ENCODE data around the gene HDAC4.

HDAC4 gene

DNA sequence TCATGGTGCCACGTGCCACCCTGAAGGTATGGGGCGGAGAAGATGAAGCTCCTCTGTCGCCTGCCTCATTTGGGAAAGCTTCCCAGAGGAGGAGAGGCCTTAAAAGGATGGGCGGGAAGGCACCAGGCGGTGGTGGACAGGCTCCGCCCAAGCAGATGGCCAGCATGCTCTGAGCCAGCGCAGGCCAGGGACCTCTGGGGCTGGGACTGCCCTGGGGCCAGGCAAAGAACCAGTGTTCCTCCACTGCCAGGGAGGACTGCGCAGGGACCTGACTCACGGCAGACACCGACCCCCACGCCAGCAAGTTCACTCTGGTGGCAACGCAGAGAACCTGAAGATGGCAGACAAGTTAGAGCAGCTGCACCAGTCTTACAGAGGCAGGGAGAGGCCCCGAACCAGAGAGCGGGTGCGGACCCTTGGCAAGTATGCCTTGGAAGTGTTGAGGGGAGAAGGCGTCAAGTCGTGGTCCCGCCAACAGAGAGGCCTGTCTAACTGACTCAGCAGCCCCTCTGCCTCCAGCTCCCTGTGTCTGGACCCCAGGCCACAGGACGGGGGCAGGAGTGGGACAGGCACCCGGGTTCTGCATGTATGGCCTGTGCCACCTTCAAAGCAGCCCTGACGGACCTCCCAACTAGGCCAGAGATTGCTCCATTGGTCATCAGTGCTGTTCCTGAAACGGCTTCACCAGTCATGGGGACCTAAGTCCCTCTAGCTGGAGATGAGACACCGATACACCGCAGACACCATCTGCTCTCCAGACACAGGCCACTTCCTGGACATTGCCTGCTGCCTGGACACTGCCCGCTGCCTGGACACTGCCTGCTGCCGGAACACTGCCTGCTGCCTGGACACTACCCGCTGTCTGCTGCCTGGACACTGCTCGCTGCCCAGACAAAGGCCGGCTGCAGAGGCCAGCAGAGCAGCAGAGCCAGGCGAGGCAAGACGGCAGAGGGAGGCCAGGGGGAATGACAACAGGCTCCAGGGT, 124.7 kb downstream of the HDAC4 start:
- no peak for DNase-seq

DNA sequence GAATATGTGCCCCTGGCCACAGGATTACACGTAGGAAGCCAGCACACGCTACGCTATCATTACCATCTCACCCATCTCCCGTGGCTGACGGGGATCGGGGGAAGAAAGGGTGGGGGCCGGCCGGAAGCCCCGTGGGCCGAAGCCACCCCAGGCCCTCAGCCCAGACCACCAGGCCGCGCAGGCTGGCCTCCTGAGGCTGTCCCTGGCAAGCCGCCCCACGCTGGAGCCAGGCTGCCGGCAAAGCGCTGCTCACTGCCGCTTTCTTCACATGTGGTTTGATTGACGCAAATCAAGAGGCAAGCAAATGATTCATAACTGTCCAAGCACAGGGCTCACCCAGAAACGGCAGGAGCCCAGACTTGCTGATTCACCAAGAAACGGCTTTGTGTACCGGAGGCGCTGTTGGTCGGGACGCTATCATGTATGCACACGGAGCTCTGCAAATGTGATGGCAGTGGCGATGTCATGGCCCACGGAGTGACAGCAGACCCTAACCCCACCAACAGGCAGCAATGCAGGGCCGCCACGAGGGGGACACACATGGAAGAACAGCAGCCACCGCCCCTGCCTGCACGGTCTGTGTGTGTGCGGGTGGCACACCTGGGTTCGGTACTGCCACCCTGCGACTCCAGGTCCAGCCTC, 125.7 kb downstream of the HDAC4 start:
- no peak for DNase-seq

DNA sequence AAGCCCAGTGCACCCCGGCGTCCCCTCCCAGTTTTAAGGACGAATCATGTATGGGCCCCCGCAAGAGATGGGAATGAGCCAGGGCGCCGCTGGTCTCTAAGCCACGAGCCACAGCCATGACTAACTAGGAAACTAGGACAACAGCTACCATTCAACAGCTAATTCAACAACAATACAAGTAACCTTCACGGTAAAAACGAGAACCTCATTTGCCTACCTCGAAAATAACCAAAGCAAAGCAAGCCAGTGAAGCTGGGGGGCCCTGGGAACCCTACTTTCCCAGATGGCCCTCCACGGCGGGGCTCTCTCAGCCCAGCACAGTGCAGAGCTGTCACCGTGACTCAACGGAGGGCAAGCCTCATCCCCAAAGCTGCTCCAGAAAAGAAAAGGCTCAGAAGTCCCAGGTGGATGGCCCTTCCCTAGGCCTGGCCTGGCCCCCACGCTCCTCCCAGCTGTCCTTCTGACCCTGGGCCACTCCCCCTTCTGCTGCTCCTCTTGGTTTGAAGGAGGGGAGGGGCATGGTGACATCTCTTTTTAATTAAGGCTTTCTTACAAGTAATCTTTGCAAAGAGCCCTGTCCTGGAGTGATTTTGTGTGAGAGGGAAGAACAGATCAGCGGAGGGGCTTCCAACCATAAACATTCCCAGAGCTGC, 126.3 kb downstream of the HDAC4 start:
- no peak for DNase-seq

DNA sequence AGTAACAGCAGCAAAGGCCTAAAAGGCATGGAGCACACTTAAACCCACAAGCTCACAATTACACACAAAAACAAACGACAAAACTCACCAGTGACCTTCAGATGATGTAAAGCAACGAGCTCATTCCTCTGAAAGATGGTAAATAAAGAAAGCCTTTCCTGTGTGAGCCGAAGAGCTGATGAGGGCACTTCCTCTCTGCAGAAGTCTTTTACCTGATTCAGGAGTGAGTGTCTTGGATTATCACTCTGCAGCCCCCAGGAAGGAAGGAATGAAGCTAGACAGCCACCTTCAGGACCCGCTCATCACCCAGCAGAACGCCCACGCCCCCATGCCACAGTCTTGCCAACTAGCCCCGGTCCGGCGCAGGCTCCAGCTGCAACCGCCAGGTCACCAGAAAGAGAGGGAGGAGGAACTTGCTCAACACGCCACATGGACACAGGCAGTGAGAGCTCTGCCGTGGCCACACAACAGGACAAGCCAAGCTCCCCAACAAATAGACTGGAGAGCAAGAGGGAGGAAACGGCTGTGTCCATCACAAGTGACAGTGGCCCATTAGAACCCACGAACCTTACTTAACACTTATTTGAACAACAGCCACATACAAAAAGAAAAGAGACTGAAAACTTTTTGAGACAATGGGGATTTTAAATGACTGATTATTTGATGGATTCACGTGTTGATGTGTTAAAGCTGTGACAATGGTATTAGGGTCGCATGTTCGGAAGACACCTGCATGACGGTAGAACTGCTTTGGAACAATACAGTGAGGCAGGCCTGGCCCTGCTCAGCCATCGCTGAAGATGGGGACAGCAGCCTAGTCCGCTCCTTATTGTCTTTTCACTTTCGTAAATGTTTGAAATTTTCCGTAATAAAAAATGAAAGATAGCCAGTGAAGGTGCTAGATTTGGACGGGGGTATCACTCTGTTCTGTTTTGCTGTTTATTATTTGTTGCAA, 127.3 kb downstream of the HDAC4 start:
- no peak for DNase-seq

DNA sequence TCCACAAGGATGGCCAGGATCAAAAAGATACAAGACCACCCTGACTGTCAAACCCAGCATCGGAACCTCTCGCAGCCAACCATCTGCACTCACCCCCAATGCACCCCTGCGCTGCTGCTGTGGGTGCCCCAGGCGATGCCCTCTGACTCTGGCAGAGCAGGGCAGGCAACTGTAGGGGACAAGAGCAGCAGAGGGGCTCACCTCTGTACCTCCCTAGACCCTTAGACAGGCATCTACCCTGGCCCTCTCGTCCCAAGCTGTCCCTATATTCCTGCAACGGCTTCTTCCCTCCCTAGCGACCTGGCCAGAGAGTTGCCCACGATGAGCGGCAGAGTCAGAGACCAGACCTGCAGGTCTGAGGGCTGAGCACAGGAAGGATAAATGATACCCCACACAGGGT, 128.2 kb downstream of the HDAC4 start:
- DNase-seq, result no peak

DNA sequence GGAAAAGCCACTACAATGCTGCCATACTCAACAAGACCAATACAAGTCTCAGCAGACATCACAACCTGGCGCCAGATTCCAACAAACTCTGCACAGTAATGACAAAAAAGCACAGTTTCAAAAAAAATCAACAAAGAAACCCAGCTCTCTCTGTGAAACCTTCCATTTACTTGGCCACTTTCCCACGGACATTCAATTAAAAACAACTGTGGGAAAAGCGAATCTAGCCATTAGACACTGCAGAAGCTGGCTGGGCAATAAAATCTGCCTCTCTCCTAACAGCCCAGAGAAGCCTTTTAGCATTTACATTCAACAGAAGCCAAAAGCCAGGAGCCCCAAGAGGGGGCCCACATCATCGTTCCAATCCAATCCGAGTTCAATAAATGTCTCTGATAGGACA, 128.9 kb downstream of the HDAC4 start:
- DNase-seq, result no peak

DNA sequence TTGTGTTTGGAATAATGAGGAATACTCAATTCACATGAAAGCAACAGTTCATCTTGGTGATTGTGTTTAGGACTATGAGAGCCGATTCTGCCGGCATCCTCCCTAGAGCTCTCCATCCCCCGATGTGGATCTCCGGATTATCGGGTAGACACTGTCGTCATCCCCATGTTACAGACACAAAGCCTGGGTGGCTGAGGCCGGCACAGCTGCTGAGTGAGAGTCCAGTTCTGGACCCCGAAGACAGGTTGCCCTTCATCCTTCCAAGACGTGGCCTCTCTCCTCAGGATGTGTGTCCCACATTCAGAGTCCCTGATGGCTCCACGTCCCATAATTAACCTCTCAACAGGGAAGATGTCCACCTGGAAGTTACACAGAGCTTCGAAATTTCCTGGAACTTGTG, 129.3 kb downstream of the HDAC4 start:
- DNase-seq, result no peak

DNA sequence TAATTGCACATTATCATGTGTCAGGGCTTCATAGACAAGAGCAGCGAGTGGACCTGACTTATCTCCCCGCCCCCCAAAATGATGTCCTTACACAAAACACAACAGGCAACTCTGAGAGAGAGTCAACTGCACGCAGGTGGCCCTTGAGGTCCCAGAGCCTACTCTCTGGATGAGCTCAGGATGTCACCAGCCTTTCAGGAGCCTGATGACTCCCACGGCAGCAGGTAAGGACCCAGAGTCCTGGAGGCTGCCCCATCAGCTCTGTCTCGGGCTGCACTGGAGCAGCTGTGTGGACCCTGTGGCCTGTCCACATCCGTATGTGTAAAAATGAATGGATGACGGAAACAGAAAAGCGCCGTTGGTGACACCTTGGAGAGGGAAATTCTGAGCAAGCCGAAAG, 130.9 kb downstream of the HDAC4 start:
- DNase-seq, result no peak

DNA sequence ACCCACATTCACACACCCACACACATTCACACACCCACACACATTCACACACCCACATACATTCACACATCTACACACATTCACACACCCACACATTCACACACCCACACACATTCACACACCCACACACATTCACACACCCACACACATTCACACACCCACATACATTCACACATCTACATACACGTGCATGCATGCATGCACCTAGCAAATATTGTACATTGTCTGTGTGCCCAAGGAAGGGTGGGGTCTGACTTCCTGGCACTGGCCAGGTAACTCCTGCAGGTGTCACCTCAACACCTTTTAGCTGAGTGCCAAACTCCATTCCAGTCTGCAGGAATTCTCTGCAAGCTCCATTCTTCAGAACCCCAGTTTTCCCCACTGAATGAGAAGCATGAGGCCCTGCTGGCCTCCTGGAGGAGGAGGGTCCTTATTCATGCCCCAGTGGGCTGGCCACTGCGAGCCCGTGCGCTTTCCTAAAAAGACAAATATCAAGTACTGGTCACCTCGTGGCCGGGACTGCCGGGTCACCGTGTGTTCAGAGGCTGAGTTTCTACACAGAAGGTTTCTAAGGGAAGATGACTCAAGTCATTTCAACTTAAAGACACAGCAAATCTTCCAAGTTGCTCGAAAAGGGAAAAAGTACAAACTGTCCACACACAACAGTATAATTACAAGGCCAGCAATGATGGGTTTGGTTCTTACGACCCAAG, 131.5 kb downstream of the HDAC4 start:
- DNase-seq, result no peak

DNA sequence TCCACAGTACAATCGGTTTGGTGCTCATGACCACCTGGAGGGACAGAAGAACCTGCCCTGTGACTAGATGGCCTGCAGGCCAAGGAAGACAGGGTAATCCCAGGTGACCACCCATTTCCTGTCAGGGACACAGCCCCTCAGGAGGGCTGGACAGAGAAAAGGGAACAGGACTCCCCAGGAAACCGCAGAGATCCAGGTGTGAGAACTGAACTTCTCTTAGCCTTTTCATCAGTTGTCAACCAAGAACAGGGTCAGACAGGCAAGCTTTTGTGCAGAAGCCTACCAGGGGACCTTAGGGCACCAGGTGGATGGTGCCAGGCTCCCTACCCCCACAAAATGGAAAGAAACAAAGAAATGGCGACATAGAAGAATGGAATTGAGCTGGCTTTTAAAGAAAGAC, 132.3 kb downstream of the HDAC4 start:
- DNase-seq, result no peak

DNA sequence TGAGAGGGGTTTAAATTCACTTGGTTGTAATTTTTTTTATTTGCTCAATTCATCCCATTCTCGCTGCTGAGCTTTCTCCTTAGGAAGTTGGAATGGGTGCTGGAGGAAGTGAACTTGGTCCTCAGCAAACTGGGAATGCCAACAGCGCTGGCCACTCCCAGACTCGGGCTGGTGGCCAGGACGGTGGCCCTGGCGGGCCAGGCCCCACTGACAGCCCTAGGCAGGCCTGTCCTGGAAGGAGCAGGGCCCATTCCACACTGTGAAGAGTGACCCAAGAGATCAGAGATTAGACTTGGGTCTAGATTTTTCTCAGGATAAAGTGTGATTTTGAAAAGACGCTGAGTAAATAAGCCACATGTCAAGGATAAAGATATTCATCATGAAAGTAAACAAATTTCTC, 132.7 kb downstream of the HDAC4 start:
- no peak for DNase-seq

DNA sequence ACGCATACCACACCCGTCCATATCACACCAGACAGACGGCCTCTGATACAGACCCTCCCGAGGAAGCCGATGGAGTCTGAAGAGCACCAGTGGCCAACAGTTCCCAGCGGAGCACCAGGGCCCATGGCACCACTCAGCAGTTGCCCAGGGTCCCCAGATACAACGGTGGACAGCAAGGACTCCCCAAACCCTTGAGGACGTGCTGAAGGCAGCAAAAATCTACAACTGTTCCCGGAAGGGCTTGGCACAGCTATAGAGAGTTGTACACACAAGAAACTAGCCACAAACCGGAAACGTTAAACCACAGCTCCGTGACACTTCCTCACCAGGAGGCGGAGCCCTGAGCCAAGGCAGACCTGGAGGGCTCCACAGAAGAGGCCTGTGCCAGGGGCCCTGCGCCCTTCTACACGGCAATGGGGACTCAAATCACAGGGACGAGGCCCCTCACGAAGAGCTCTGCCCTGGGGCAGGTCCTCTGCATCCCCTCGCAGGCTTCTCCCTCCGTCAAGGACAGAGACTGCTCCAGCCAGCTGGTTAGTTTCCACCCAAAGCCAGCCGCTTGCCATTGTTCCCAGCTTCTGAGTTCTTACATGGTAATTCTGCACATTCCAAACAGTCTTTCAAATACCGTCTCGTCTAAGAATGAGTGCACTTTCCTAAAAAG, 133.4 kb downstream of the HDAC4 start:
- no peak for DNase-seq

DNA sequence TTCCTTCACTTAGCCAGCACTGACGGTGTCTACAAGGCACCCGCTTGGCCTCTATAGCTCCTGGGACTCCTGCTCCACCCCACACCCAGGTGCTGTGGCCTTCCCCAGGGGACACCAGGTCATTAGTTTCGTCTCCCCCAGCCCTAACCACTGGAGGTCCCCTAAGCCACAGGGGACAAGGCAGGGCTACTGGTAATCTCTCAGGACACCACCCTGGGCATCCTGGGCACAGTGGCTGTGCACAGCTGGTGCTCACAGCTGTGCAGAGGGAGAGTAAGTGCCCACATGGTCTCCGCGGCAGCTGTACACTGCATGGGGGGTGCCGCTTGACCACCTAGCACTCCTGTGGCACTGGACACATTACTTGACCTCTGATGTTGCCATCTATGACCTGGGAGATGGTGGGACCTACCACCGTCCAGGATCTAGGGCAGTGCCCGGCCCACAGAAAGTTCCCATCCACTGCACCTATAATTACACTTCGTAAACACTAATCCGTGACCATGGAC, 134.0 kb downstream of the HDAC4 start:
- no peak for DNase-seq

DNA sequence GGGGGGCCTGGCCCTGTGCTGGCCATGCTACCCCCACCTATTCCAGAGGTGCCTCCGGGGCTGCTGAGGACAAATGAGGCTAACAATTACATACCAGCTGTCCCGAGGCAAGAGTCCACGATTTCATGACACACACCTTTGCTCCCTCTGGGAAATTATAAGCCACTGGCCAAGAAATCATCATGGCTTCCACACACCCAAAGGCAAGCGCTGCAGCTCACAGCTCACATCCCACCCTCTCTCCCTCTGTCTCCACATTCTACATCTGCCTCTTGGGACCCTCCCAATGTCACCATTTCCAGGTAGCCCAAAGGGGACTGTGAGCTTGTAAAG, 134.4 kb downstream of the HDAC4 start:
- no peak for DNase-seq

DNA sequence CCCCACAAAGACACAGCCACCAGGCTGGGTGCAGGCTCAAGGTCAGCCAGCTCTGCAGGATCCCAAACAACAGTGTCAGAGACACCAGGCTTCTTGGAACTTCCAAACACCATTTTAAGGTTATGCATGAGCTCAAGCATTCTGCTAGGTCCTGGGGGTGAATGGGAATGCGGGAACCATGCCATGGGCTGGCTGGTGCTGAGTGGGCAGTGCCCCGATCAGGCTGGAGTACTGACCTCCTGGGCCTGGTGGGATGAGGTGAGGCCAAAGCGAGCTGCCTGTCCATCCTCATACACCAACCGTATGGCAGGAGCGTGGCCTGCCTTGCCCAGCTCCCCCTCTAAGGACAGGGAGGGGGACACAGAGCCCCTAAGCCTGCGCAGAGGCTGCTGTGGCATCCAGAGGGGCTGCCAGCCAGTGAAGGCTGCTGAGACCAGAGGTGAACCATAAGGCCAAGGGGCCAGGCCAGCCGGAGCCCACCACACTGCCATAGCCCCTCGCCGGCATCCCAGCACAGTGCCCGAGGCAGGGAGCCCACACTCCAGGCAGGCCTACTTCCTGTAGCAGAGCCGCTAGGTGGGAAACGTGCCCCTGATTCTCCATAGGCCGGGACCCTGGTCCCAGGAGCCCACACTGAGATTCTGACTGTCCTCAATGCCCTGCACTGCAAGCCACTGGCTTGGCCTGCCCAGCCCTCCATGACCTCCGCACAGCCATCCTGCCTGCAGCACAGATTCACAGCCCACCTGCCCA, 135.0 kb downstream of the HDAC4 start:
- DNase-seq, result no peak

DNA sequence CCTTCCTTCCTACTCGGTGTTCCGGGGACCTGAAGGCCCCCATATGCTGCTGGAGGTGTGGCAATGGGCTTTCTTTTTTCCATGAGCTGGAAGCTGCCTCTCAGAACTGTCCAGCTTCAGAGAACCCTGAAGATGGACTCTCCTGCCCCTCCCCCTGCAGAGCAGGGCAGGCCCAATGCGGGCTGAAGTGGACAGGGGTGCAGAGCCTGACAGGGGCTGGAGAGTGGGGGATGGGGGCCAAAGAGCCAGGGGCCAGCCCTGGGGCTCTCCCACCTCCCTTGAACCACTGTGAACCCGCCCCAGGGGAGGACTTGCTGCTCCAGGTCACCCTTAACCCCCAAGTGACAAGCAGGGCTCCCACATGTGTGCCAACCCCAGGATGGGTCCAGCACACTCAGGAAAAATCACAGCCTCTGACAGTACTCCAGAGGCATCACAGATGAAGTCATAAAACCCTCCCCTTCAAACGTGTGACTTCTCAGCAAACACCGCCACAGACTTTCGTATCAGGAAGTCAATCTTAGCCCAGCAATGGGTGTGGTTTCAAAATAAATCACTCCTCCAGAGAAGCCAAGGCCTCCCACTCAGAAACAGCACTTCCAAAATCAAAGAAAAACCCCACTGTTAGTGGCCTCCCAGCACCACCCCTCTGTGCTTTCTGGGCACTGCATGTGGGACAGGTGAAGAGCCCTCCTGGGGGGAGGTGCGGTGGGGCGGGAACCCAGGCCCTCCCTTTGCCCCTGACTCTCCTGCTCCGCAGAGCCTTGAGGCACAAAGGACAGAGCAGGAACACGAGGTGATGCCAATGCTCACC, 135.8 kb downstream of the HDAC4 start:
- DNase-seq, result no peak

DNA sequence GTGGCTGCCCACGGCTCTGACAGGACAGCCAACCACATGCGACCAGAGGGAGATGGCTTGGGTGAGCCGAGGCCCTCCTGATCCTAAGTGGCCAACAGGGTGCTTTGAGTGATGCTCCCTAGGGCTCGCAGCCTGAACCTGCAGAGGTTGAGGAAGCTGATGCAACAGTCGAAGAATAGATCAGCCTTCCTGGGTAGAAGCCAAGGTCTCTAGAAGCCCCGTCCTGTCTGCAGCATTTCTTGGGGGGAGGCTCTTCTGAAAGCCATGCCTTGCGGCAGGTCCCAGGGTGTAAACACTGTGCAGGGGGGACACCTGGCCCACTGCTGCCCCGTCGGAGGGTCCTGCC, 136.4 kb downstream of the HDAC4 start:
- peak; percentile 24 for DNase-seq

DNA sequence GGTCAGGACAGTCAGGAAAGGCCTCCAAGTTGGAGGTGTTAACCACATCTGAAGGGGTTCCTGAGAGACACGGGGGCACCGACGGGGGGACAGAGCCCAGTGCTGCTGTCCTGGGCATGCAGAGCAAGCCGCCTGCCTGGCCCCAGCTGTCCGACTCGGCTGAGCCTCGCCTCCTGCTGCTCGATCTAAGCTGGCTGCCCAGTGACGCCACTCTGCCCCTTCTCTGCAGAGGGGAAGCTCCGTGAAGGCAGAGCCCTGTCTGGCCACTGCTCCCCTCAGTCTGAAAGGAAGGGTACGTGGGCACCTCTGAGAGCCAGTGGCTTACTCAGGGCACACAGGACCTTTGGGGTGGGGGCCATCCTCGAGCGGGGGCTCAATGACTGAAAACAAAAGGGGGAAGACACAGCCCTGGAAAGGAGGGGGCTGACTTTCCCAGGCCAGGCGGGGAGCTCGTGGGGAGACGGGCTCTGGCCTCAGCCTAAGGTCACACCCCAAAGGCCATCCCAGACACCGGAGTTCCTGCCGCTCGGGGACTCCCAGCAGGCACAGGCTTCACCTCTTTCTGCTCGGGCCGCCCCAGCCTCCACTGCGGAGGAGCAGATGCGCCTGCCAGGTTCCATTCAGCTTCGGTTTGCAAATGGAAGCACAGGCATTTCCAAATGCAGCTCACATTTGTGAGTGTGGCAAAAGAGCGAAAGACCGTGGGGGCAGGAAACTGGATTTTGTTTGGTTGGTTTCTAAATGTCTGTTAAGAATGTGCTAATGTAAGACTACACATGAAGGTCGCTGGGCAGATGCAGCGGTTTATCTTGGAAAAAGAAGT, 136.9 kb downstream of the HDAC4 start:
- no peak for DNase-seq

DNA sequence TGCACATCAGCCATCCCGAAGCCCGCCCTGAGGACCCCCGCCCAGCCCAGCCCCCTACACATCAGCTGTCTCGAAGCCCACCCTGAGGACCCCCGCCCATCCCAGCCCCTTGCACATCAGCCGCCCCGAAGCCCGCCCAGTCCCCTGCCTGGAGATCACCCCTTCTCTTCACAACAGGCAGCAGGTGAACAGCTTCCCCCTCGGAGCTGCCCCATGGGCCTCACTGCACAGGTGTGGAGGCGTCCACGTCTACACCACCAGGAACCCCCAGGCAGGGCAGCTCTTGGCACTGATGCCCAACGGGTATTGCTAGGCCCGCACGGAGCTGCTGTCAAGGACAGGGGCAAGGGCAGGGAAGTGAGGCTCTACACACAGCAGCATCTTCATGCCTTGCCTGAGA, 137.6 kb downstream of the HDAC4 start:
- DNase-seq, result no peak

Data from DMS79 treated with DMSO at 0.1 percent for 48 hours (cell line).